Erythroblast (primary cell): ENCODE data around the gene DEDD.

Experiments
- GATA1 ChIP-seq: IDR thresholded peaks from 2 replicates; pipeline ENCODE4 v1.6.1; 2011; ENCODE audit warnings: low read depth, mild to moderate bottlenecking, control low read depth, low read length, moderate library complexity
- POLR2A ChIP-seq: IDR thresholded peaks from 2 replicates; pipeline ENCODE4 v1.6.1; 2011; ENCODE audit warnings: mild to moderate bottlenecking, low read length

GRCh38 chr1:161121834-161122233 lies 10.6 kb downstream of the DEDD start:
- TF ChIP-seq POLR2A (no peak), GATA1 (no peak)
